ENCODE measurements around the gene THOC2.

- TF ChIP-seq, protein P1, sequence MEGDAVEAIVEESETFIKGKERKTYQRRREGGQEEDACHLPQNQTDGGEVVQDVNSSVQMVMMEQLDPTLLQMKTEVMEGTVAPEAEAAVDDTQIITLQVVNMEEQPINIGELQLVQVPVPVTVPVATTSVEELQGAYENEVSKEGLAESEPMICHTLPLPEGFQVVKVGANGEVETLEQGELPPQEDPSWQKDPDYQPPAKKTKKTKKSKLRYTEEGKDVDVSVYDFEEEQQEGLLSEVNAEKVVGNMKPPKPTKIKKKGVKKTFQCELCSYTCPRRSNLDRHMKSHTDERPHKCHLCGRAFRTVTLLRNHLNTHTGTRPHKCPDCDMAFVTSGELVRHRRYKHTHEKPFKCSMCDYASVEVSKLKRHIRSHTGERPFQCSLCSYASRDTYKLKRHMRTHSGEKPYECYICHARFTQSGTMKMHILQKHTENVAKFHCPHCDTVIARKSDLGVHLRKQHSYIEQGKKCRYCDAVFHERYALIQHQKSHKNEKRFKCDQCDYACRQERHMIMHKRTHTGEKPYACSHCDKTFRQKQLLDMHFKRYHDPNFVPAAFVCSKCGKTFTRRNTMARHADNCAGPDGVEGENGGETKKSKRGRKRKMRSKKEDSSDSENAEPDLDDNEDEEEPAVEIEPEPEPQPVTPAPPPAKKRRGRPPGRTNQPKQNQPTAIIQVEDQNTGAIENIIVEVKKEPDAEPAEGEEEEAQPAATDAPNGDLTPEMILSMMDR (conservative IDR thresholded peaks at IDR 0.05), result no peak
- TF ChIP-seq ZFX (IDR thresholded peaks at IDR 0.05), result no peak
Observed at GRCh38 chrX:123764967-123765871, 32.4 kb upstream of the THOC2 start.
